Measurements from ENCODE around the gene PDXK. TPM values are rescaled to one million over a fixed set of nuclear protein-coding genes. Genes with fewer than 3 reads are reported as not detected.

The PDXK gene
- total and polyA plus RNA-seq, 2 experiments from 2014 or later = 68.0 to 89.7 TPM

GRCh38 chr21:43779660-43780059 is 60.7 kb downstream of the PDXK start:
- H3F3A ChIP-seq (ENCODE audit: insufficient read depth) = no peaks in the 10 kb centered on the region
- H3K9ac ChIP-seq = no peak overlapping the region
- no peak overlapping the region for H3K27ac ChIP-seq
- TF ChIP-seq EZH2 (IDR thresholded peaks at IDR 0.05; ENCODE audit: insufficient read depth, poor library complexity, severe bottlenecking) (no peak), EZH2phosphoT487 (IDR thresholded peaks at IDR 0.05; ENCODE audit: insufficient read depth, low read depth) (no peak)
- H3K79me2 ChIP-seq (ENCODE audit: insufficient read depth) = peaks cover 10% of the 10 kb centered on the region
- H4K20me1 ChIP-seq (ENCODE audit: insufficient read depth) = no peaks in the 10 kb centered on the region
- no peak for DNase-seq
- H3K36me3 ChIP-seq (ENCODE audit: low read depth) = no peaks in the 10 kb centered on the region
- H2AFZ ChIP-seq = no peak overlapping the region
- H3K9me3 ChIP-seq (ENCODE audit: low read depth) = no peaks in the 10 kb centered on the region
- H3K9me2 ChIP-seq (ENCODE audit: insufficient read depth) = no peaks in the 10 kb centered on the region
- no peak overlapping the region for H3K4me3 ChIP-seq
- in situ Hi-C loops (cut with MboI) = no loop called here
- H3K27me3 ChIP-seq (replicated peaks; ENCODE audit: insufficient read depth) = no peaks in the 10 kb centered on the region
- H3K4me1 ChIP-seq (ENCODE audit: insufficient read depth) = no peaks in the 10 kb centered on the region
- 88% methylated on average over 5 of the region's 5 CpGs for WGBS, 2 experiments (ENCODE audit: low coverage in 1 of 2, low lambda C conversion rate in 2 of 2, missing lambda C conversion rate in 2 of 2)
- H3K4me2 ChIP-seq (ENCODE audit: unreplicated experiment) = no peak overlapping the region

DNA sequence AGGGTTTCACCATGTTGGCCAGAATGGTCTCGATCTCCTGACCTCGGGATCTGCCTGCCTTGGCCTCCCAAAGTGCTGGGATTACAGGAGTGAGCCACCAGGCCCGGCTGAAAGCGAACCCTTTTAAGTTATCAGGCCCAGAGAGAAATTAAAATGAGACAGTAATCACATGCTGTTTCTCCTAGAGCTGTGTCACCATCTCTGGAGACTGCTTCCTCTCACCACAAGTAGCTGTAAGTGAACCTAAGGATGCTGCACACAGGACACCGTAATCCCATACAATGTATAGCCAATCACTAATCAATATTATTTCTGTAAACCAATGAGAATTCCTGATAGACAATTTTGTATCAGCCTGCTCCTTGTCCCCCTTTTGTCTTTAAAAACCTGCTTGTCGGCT is 62.9 kb downstream of the PDXK start:
- no peak for DNase-seq
- 59 to 65% methylated on average over 6 of the region's 6 CpGs for WGBS, 2 experiments (ENCODE audit: low coverage in 1 of 2, low lambda C conversion rate in 2 of 2, missing lambda C conversion rate in 2 of 2)
- H3K79me2 ChIP-seq (ENCODE audit: insufficient read depth) = no peaks in the 10 kb centered on the region
- no peaks in the 10 kb centered on the region for H4K20me1 ChIP-seq (ENCODE audit: insufficient read depth)
- H3K9me3 ChIP-seq (ENCODE audit: low read depth) = no peaks in the 10 kb centered on the region
- H3K9ac ChIP-seq = no peak overlapping the region
- no peaks in the 10 kb centered on the region for H3K9me2 ChIP-seq (ENCODE audit: insufficient read depth)
- H3K36me3 ChIP-seq (ENCODE audit: low read depth) = no peaks in the 10 kb centered on the region
- H3K4me2 ChIP-seq (ENCODE audit: unreplicated experiment) = no peak overlapping the region
- H3K27me3 ChIP-seq (replicated peaks; ENCODE audit: insufficient read depth) = no peaks in the 10 kb centered on the region
- TF ChIP-seq EZH2phosphoT487 (IDR thresholded peaks at IDR 0.05; ENCODE audit: insufficient read depth, low read depth) (no peak), EZH2 (IDR thresholded peaks at IDR 0.05; ENCODE audit: insufficient read depth, poor library complexity, severe bottlenecking) (no peak)
- in situ Hi-C loops (cut with MboI) = no loop called here
- no peaks in the 10 kb centered on the region for H3K4me1 ChIP-seq (ENCODE audit: insufficient read depth)
- H3F3A ChIP-seq (ENCODE audit: insufficient read depth) = no peaks in the 10 kb centered on the region
- no peak overlapping the region for H2AFZ ChIP-seq
- no peak overlapping the region for H3K27ac ChIP-seq
- H3K4me3 ChIP-seq = no peak overlapping the region

- Histone ChIP-seq H3K9me3 (ENCODE audit: low read depth) (no peaks in the 10 kb centered on the region), H3K79me2 (ENCODE audit: insufficient read depth) (no peaks in the 10 kb centered on the region), H4K20me1 (ENCODE audit: insufficient read depth) (no peaks in the 10 kb centered on the region), H3K36me3 (ENCODE audit: low read depth) (no peaks in the 10 kb centered on the region), H2AFZ (no peak overlapping the region), H3K27me3 (replicated peaks; ENCODE audit: insufficient read depth) (no peaks in the 10 kb centered on the region), H3K9ac (no peak overlapping the region), H3K27ac (no peak overlapping the region), H3F3A (ENCODE audit: insufficient read depth) (no peaks in the 10 kb centered on the region), H3K4me2 (ENCODE audit: unreplicated experiment) (no peak overlapping the region), H3K9me2 (ENCODE audit: insufficient read depth) (no peaks in the 10 kb centered on the region), H3K4me1 (ENCODE audit: insufficient read depth) (no peaks in the 10 kb centered on the region), H3K4me3 (no peak overlapping the region)
- WGBS, 2 experiments (ENCODE audit: low coverage in 1 of 2, low lambda C conversion rate in 2 of 2, missing lambda C conversion rate in 2 of 2) = 44 to 60% methylated on average over 5 of the region's 5 CpGs
- TF ChIP-seq EZH2phosphoT487 (IDR thresholded peaks at IDR 0.05; ENCODE audit: insufficient read depth, low read depth) = no peak
- no peak for TF ChIP-seq EZH2 (IDR thresholded peaks at IDR 0.05; ENCODE audit: insufficient read depth, poor library complexity, severe bottlenecking)
- no peak for DNase-seq
- in situ Hi-C loops (cut with MboI) = no loop called here
Observed at GRCh38 chr21:43782431-43783097, 63.6 kb downstream of the PDXK start.

DNA sequence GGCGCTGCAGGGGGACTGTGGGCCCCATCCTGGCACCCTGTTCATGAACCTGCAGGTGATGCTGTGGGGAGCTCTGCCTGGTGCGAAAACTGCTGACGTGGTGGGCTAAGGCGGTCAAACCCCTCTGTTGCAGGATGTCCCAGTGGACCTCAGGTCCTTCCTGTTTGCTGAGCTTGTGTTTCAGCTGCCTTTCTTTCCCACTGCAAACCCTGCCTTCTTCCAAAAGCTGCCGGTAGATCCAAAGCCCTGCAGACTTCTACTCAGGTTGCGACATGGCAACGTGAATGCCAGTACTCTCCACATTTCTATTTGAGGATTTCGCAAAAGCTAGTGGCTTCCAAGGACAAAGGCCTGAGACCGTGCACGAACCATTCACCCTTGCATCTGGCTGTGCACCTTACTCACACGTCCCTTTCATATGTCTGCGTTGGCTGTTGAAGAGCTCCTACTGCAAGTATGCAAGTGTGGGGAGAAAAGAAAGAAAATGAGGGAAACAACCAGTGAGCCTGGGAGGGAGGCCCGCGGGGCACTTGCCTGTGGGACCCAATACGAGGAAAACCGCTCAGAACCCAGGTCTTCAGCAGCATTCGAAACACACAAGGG is 64.3 kb downstream of the PDXK start:
- H3K9me3 ChIP-seq (ENCODE audit: low read depth) = no peaks in the 10 kb centered on the region
- no peaks in the 10 kb centered on the region for H3K36me3 ChIP-seq (ENCODE audit: low read depth)
- no peaks in the 10 kb centered on the region for H3K27me3 ChIP-seq (replicated peaks; ENCODE audit: insufficient read depth)
- no peaks in the 10 kb centered on the region for H3F3A ChIP-seq (ENCODE audit: insufficient read depth)
- DNase-seq = no peak
- no peaks in the 10 kb centered on the region for H3K9me2 ChIP-seq (ENCODE audit: insufficient read depth)
- H3K27ac ChIP-seq = no peak overlapping the region
- H3K4me3 ChIP-seq = no peak overlapping the region
- in situ Hi-C loops (cut with MboI) = no loop called here
- H2AFZ ChIP-seq = no peak overlapping the region
- H3K9ac ChIP-seq = no peak overlapping the region
- no peaks in the 10 kb centered on the region for H3K79me2 ChIP-seq (ENCODE audit: insufficient read depth)
- H3K4me2 ChIP-seq (ENCODE audit: unreplicated experiment) = no peak overlapping the region
- whole genome bisulfite sequencing, 2 experiments (ENCODE audit: low coverage in 1 of 2, low lambda C conversion rate in 2 of 2, missing lambda C conversion rate in 2 of 2) = 83 to 86% methylated on average over 17 of the region's 17 CpGs
- no peaks in the 10 kb centered on the region for H4K20me1 ChIP-seq (ENCODE audit: insufficient read depth)
- H3K4me1 ChIP-seq (ENCODE audit: insufficient read depth) = no peaks in the 10 kb centered on the region
- TF ChIP-seq EZH2phosphoT487 (IDR thresholded peaks at IDR 0.05; ENCODE audit: insufficient read depth, low read depth) = no peak
- no peak for TF ChIP-seq EZH2 (IDR thresholded peaks at IDR 0.05; ENCODE audit: insufficient read depth, poor library complexity, severe bottlenecking)

Measured in GM23248 (cell line).